Esophagus squamous epithelium (tissue), 5 donors: ENCODE results near the gene TUB. TPM values are rescaled to one million over a fixed set of nuclear protein-coding genes. Genes with fewer than 3 reads are reported as not detected.
A peak's percentile ranks its signal among the peaks of the same experiment; 100 is the strongest.

Source experiments
- DNase-seq: peaks from one replicate; lab custom pipeline; 2025; lab: John Stamatoyannopoulos, UW
- H3K27ac ChIP-seq, 4 donors: fragments of 200-600 bp; sonication (generic); one replicate each; pipeline ENCODE4 v1.5.1; 2016 to 2019; ENCODE audit warnings: mild to moderate bottlenecking in 1 of 4
- H3K27me3 ChIP-seq, 4 donors: fragments of 200-600 bp; sonication (generic); 1 replicate in 3 of 4; 2 replicates in 1 of 4; pipeline versions ENCODE4 v1.5.1 to v1.6.0; 2017 to 2021; ENCODE audit warnings: antibody characterized with exemption in 1 of 4
- H3K36me3 ChIP-seq, 3 donors: fragments of 200-600 bp; sonication (generic); one replicate each; pipeline ENCODE4 v1.5.1; 2016 to 2019
- H3K4me1 ChIP-seq, 3 donors: fragments of 200-600 bp; sonication (generic); one replicate each; pipeline ENCODE4 v1.5.1; 2017 to 2019
- H3K4me3 ChIP-seq, 4 donors: fragments of 200-600 bp; sonication (generic); 1 replicate in 3 of 4; 2 replicates in 1 of 4; pipeline ENCODE4 v1.5.1; 2016 to 2019; ENCODE audit warnings: mild to moderate bottlenecking in 2 of 4, moderate library complexity in 1 of 4
- H3K9me3 ChIP-seq, 3 donors: fragments of 200-600 bp; sonication (generic); one replicate each; pipeline ENCODE4 v1.5.1; 2016 to 2019
- CTCF ChIP-seq, 6 experiments: fragments of 450-650 bp in 4 of 6; fragments of 200-600 bp in 2 of 6; sonication (generic) in 2 of 6; IDR thresholded peaks; one replicate each; pipeline ENCODE4 v1.5.1; 2016 to 2019; ENCODE audit warnings: antibody characterized with exemption in 6 of 6, mild to moderate bottlenecking in 4 of 6, moderate library complexity in 4 of 6
- POLR2A ChIP-seq, 4 donors: fragments of 450-650 bp; IDR thresholded peaks; one replicate each; pipeline ENCODE4 v1.6.1; 2017; ENCODE audit warnings: antibody characterized with exemption in 4 of 4, mild to moderate bottlenecking in 4 of 4, moderate library complexity in 3 of 4
- WGBS, 2 donors: methylation state at CpG; one replicate each; pipeline ENCODE4 v1.1.5; 2018; 5-methylcytosine and 5-hydroxymethylcytosine counted together
- intact Hi-C: fragments of 100-400 bp; cut with DNase I; formaldehyde crosslinking; loops from one replicate; pipeline ENCODE4 v1.15.0; 2022
- total RNA-seq, 4 donors: library from RNA; depleted of rRNA; stranded (reverse); fragments of >200 nt; gene quantifications; one replicate each; pipeline ENCODE4 v1.1.0, GENCODE V29; 2016
- donor health status: DM: yes; HTN: yes; CAD: no.

TUB gene
- total RNA-seq, 4 donors from 2014 or later, result 1.7 to 6.1 (median 2.4) TPM

- intact Hi-C loops, result no loop called here
- TF ChIP-seq POLR2A (IDR thresholded peaks at IDR 0.05) (no peak), CTCF (IDR thresholded peaks at IDR 0.05) (no peak)
- no peaks in the 10 kb centered on the region for H3K9me3 ChIP-seq
- no peaks in the 10 kb centered on the region for H3K4me1 ChIP-seq
- no peak for DNase-seq
- H3K27ac ChIP-seq, result no peak overlapping the region
- peaks cover 0 to 13% (median 0%) of the 10 kb centered on the region in 4 donors for H3K27me3 ChIP-seq
- no peak overlapping the region for H3K4me3 ChIP-seq
- 39 to 53% methylated on average over 2 of the region's 2 CpGs for WGBS, 2 donors
- no peaks in the 10 kb centered on the region for H3K36me3 ChIP-seq
Observed at GRCh38 chr11:8075119-8075726, 5.8 kb upstream of the TUB start.

- no peaks in the 10 kb centered on the region for H3K9me3 ChIP-seq
- 80 to 100% methylated on average over 1 to 4 of the region's 4 CpGs for WGBS, 2 donors
Observed at GRCh38 chr11:8079111-8079675, 1.8 kb upstream of the TUB start.

GRCh38 chr11:8080069-8080670 lies 841 bp upstream of the TUB start:
- peaks cover 0 to 40% (median 0%) of the 10 kb centered on the region in 4 donors for H3K27me3 ChIP-seq
- H3K4me1 ChIP-seq, result peaks cover 6 to 36% (median 15%) of the 10 kb centered on the region in 3 donors
- no peaks in the 10 kb centered on the region for H3K9me3 ChIP-seq
- no peak for TF ChIP-seq POLR2A (IDR thresholded peaks at IDR 0.05)
- no peak for TF ChIP-seq CTCF (IDR thresholded peaks at IDR 0.05)
- H3K36me3 ChIP-seq, result no peaks in the 10 kb centered on the region
- intact Hi-C loops, result no loop called here
- peak overlapping the region in 2 of 4 donors; percentile 59 to 75 for H3K4me3 ChIP-seq
- 78 to 81% methylated on average over 9 to 19 of the region's 24 CpGs for WGBS, 2 donors
- H3K27ac ChIP-seq, result no peak overlapping the region
- no peak for DNase-seq

More at GRCh38 chr11:8079111-8079675, 1.8 kb upstream of the TUB start:
- Histone ChIP-seq H3K4me1 (peaks cover 6 to 36% (median 15%) of the 10 kb centered on the region in 3 donors), H3K27ac (no peak overlapping the region), H3K36me3 (no peaks in the 10 kb centered on the region), H3K4me3 (no peak overlapping the region), H3K27me3 (peaks cover 0 to 36% (median 0%) of the 10 kb centered on the region in 4 donors)
- DNase-seq, result no peak
- TF ChIP-seq CTCF (IDR thresholded peaks at IDR 0.05) (no peak), POLR2A (IDR thresholded peaks at IDR 0.05) (no peak)
- intact Hi-C loops, result no loop called here

DNA sequence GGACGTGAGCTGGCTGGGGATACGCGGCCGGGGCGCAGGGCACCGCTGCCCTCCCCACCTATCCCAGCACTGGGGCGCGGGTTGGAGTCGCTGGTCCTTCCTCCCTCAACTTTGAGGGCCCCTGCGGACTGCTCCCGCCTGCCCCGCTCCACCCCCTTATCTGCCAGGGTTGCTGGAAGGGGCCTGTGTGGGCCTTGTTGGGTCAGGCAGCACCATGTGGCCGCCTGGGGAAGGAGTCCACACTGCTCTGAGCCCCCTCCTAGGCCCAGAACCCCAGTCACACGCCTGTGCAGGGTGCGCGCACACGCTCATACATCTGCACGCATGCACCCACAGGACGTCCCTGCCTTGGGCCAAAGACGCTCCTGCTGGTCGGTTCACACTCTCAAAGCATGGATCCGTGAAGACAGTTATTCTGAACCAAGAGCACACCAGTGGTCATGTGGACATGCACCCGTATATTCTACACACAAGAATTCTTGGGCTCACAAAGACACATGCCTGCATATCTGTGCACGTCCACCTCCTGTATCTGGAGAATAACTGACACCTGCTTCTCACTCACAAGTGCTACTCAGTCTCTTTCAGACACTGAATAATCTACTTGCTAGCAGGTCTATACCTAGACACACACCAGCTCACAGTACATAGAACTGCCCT lies 710 bp downstream of the TUB start:
- no peak for DNase-seq
- Histone ChIP-seq H3K9me3 (no peaks in the 10 kb centered on the region), H3K27me3 (peaks cover 0 to 41% (median 0%) of the 10 kb centered on the region in 4 donors), H3K4me1 (peaks cover 6 to 46% (median 15%) of the 10 kb centered on the region in 3 donors), H3K27ac (peak overlapping the region in 2 of 4 donors; percentile 25 to 26), H3K36me3 (no peaks in the 10 kb centered on the region), H3K4me3 (peak overlapping the region; percentile 26 to 75 (median 53))
- 29 to 42% methylated on average over 5 to 10 of the region's 24 CpGs for WGBS, 2 donors
- no peak for TF ChIP-seq POLR2A (IDR thresholded peaks at IDR 0.05)
- no peak for TF ChIP-seq CTCF (IDR thresholded peaks at IDR 0.05)
- intact Hi-C loops, result no loop called here
